ENCODE measurements around the gene IQGAP2.

Gene IQGAP2

DNA sequence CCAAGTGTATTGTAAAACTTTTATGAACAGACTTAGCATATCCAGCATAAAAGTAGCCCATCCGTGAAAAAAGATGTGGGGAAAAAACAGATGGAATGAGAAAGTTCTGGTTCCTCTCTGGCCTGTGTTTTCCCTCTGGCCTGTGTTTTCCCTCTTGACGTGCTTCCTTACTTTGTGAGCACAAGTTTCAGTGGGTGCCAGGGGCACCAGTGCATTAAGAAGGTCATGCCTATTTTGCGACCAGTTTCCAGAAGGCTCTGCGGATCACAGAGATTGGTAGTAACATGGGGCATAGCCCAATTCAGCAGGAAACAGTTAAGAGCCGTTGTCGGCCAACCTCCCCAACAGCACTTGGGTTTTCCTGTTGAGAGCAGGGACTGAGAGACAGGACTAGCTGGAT is 43.7 kb downstream of the IQGAP2 start:
- no peak for DNase-seq (ENCODE audit: low spot score)

- no peak for DNase-seq (ENCODE audit: low spot score)
These were observed 46.5 kb downstream of the IQGAP2 start for GRCh38 chr5:76449606-76450005.

DNA sequence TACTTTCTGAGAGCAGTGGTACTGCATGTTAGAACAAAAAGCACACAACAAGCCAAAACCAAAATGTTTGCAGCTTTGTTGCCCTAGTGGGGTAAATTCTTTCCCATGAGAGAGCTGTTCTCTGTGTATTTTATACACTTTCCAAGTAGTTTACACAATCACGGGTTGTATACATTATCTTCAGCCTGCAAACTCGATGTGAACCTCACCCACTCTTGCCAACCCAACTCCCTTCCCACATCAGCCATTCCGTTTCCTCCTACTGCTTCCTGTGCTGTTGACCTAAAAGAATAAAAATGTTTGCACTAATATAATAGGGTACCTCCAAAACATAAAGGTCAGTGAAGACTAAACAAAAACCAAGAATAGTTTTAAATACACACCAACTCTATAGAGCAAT is 47.0 kb downstream of the IQGAP2 start:
- no peak for DNase-seq (ENCODE audit: low spot score)

DNA sequence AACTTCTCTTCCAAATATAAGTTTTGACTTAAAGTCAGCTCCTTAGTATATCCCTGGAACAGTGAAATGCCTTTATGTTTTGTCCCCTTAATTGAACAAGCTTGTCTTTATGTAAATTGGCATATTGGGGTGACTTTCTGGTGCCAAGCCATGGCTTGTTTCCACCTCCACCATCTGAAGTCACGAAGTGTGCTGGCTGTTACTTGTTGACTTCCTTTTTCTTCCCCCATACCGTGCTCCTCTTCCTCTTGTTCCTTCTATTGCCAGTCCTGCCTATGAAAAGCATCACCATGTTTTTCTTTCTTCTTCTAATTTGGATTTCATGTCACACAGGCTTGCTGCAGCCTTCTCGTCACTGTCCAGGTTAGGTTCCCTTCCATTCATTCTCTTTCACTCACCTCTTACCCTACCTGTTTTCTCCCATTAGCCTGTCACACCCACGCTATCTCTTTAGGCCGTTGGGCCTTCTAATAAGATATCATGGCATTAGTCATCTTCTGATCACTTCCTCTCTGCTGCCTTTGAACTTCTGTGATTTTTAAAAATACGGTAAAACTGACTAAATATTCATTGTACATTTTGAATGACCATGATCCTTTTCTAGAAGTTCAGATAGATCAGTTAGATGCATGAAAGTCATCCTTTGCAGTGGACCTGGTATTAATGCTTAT is 48.1 kb downstream of the IQGAP2 start:
- DNase-seq (ENCODE audit: low spot score): no peak

GRCh38 chr5:76455531-76456133 is 52.5 kb downstream of the IQGAP2 start:
- no peak for DNase-seq (ENCODE audit: low spot score)

DNA sequence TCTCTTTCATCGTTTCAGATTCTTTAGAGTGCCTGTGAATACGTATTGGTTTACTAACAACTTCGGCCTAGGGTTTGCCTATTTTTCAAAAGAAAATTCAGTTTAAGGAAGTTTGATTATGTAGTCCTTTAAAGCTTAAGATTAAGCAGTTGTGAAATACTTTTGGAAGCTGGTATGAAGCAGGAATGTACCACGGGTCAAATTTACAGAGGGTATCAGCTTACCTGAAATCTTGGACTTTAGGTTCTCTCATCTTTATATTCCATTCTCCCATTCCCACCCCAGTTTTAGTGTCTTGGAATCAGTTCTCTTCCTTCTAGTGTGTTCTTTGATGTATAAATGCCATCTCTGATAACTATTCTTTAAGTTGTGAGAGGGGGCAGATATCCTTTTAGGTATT is 53.2 kb downstream of the IQGAP2 start:
- DNase-seq (ENCODE audit: low spot score): no peak

DNA sequence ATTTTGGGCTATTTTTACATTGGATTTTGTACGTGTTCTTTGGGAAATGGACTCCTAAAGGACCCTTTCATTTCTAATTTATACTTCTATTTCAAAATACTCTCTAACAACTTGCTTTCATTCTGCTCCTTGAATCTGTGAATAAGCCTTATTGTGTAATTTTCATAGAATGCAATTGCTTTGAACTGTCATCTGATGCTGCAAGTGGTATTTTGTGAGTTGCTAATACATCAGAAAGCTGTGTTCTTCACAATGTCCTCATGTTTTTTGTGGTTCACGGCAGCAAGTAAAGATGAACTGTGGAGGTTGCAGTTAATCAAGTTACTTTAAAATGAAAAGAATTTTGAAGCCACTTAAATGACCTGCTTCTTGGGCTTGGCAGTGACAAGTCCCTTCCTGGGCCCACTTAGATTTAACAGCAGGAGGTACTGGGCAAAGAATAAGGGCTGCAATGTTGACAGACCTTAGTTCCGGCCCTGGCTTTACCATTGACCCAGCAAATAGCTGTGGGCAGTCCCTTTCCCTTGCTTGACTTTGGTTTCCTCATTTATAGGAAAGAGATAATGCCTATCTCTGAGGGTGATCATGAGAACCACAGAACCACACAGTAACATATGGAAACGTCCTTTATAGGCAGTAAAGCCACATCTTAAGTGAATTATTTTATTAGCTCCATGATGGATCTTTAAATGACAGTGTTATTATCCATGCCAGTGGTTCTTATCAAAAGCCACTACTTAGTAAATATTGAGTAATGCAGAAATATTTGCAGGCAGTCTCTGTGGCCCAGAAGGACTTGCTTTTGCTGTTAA is 54.8 kb downstream of the IQGAP2 start:
- no peak for DNase-seq (ENCODE audit: low spot score)

DNA sequence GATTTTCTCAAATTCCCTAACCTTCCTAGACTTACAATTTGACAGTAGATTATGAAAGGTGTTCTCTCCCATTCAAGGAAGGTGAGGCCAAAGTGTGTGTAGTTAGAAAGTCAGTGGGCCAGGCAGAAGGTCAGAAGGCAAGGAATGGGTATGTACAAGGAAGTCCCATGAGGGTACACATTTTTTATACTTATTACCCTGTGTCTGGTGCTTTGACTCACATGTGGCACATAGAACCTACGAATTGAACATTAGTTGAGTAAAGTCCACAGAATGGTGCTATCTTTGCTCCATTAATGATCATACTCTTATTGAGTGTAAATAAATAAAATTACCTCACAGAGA is 55.4 kb downstream of the IQGAP2 start:
- no peak for DNase-seq (ENCODE audit: low spot score)

DNA sequence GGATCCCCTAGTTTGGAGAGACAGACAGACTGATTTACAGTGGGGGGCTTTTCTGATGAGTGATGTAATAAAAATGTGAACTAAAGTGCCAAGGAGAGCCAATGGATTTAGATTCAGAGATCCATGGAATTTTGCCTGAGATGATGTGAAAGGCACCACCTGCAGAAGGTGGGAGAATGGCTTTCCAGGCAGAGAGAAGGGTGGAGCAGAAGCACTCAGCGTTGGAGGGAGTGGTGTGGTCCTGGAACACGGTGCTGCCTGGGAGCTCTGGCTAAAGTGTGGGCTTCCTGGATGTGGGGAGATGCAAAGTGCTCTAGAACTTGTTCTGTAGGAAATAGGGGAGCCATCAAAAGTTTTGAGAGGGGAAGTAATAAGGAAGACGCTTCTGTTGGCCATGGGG is 57.0 kb downstream of the IQGAP2 start:
- DNase-seq (ENCODE audit: low spot score): no peak

- no peak for DNase-seq (ENCODE audit: low spot score)
These were observed 59.1 kb downstream of the IQGAP2 start for GRCh38 chr5:76462097-76462667.

- no peak for DNase-seq (ENCODE audit: low spot score)
These were observed 64.1 kb downstream of the IQGAP2 start for GRCh38 chr5:76467216-76467615.

DNA sequence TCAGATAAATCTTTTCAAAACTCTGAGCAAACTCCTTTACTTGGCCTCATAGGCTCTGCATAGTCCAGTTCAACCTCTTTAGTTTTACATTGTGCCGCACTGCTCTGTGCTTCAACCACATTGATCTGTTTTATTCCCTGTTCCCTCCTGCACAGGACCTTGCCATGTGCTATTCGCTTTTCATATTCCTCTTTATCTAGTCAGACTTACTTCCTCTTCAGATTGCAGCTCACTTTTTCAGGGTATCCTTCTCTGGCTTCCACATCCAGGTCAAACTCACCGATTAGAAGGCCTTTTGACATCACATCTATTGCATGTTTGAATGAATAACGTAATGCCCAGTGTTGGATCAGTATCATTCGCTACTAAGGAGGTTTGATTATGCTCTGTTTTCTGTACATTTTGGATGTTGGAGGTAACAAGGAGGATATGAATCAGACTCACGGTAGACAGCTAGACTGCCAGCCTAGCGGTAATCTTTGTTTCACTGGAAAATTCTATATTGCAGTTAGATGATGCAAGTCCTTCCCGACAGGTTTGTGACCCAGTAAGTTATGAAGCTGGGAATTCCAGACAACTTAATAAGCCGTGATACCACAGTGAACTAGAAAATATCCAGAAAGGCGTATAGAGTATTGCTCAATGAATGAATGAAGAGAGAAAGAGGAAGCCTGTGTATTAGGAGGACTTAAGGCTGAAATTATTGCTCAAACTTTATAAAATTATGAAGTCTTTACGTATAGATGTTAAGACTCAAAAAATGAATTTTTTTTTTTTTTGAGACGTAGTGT is 65.7 kb downstream of the IQGAP2 start:
- DNase-seq (ENCODE audit: low spot score): no peak

GRCh38 chr5:76469656-76470290 is 66.7 kb downstream of the IQGAP2 start:
- no peak for DNase-seq (ENCODE audit: low spot score)

DNA sequence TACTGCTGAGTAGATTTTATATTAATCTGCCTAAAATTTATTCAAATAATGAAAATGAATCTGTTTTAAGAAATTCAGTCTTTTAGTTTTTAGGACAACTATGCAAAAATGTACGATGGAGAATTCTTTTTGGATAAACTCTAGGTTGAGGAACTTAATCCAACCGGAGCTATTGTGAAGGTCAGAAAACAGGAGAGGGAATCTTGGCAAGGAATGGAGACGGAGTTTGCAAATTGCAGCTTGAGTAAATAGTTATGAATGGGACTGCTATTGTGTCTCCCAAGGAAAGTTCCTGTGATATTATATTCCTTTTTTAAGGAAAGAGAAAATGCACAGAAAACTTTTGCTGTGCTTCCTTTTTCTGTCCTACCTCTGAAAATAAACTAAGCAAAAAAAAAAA is 67.9 kb downstream of the IQGAP2 start:
- no peak for DNase-seq (ENCODE audit: low spot score)

DNA sequence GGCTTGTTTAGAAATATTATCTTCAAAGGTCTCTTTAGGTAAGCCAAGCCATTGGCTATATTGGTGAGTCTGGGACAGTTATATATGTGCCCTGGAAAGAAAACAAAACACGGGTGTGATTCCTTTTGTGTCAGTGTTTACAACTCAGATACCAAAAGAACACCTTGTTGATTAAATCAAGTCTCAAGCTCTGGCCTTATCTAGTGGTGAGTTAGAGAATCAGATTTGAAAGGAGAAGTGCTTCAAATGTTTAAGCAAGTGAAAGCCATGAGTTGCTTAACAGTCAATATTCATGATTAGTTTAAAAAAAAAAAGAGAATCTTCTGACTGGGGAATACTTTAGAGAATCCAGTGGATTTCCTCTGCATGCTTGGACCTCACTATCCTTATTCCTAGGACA is 68.3 kb downstream of the IQGAP2 start:
- DNase-seq (ENCODE audit: low spot score): no peak

DNA sequence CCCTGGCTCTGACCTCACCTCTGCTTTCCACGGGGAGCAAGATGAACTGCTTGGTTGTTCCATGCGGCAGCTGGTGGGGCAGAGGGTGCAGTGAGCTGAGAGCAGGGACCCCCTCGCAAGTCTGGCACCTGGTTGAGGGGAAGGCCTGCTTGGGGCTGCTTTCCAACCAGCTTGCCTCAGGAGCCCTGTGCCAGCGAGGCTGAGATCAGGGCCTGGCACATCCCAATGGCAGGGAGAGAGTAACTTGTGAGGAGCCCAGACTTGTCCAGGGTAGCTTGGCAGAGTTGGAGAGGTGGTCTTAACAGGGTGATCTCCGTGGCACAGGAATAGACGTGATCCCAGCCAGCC is 68.9 kb downstream of the IQGAP2 start:
- DNase-seq (ENCODE audit: low spot score): no peak

GRCh38 chr5:76472335-76473008 is 69.4 kb downstream of the IQGAP2 start:
- DNase-seq (ENCODE audit: low spot score): no peak

DNA sequence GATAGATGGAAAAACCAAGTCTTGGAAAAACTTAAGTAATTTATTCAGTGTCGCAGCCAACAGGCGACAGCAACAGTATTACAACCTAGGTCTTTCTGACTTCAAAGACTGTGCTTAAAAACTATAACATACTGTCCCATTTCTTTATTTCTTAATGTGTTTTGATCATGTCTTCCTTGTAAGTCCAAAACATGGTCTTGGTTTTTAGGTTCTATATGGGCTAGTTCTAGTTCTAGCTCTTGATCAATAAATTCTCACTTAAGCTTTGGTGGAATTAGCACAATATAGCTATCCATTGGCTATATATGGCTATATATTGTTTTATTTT is 69.9 kb downstream of the IQGAP2 start:
- no peak for DNase-seq (ENCODE audit: low spot score)

DNA sequence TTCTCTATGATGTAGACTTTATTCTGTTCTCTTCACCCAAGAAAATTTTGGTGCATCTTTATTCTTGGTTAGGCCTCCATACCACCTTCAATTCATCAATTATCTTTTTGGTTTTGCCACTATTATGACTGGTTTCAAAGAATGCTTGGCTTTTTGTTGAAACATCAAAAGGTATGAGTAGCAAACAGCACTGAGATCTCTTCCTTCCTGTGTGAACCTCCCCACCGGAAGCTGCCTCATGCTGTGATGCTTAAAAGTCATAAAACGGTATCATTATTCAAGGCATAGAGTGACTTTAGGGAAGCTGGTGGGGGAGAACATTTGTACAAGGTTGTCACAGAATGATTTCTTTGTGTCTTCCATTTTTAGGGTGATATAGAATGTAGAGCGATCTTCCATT is 70.6 kb downstream of the IQGAP2 start:
- no peak for DNase-seq (ENCODE audit: low spot score)

GRCh38 chr5:76474377-76474776 is 71.3 kb downstream of the IQGAP2 start:
- no peak for DNase-seq (ENCODE audit: low spot score)

DNA sequence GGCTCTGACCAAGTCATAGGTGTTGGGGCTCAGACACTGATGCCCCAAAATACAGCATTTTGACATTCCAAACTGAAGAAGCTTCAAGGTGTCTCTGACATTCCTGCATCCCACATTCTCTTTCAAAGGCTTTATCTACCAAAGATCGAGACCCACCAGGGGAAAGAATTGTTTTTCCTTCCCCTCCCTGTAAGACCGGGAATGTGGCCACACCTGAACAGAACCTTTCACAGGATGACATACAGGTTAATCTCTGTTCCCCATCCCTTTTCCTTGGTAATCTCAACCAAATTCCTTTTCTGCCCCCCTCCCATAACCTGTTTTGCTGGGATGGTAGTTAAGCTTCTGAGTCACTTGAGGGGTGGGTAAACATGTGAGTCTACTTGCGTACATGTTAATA is 72.3 kb downstream of the IQGAP2 start:
- no peak for DNase-seq (ENCODE audit: low spot score)

DNA sequence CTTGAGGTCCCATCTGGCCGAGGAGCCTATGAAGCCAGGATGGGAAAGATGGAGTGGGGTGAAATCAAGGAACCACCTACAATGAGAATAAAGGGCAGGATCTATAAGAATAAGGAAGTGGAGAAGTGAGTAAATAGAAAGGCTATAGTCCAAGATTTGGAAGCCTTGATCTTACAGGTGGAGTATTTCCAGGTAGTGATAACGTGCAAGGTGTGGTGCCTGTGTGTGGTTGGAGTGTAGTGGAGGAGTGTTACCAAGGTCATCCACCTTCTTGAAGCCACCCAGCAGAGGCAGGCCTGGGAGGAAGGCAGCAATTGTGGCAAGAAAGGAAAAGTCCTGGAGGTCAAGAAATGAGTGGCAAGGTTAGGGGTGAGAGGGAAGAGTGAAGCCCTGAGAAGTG is 72.9 kb downstream of the IQGAP2 start:
- no peak for DNase-seq (ENCODE audit: low spot score)

Data from putamen (tissue), 1 donor.